ENCODE data around the gene DNMT3L.
"Not testable (repeated sequence)": the region's sequence is repeated elsewhere in the genome, so short reads cannot be mapped to it uniquely, and the experiment has no call there.

DNMT3L gene

GRCh38 chr21:44253832-44254710 lies 7.6 kb downstream of the DNMT3L start:
- TF ChIP-seq, protein P1, sequence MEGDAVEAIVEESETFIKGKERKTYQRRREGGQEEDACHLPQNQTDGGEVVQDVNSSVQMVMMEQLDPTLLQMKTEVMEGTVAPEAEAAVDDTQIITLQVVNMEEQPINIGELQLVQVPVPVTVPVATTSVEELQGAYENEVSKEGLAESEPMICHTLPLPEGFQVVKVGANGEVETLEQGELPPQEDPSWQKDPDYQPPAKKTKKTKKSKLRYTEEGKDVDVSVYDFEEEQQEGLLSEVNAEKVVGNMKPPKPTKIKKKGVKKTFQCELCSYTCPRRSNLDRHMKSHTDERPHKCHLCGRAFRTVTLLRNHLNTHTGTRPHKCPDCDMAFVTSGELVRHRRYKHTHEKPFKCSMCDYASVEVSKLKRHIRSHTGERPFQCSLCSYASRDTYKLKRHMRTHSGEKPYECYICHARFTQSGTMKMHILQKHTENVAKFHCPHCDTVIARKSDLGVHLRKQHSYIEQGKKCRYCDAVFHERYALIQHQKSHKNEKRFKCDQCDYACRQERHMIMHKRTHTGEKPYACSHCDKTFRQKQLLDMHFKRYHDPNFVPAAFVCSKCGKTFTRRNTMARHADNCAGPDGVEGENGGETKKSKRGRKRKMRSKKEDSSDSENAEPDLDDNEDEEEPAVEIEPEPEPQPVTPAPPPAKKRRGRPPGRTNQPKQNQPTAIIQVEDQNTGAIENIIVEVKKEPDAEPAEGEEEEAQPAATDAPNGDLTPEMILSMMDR (IDR thresholded peaks at IDR 0.05; ENCODE audit: control extremely low read depth, extremely low read depth, low read depth, missing control alignments): no peak
- ChIA-PET CTCF (interaction anchor here (1.7 to 1.8 kb wide), 2 partner anchors 14 to 44 kb away, joined by 6 to 7 read pairs; no protein-coding TSS in a partner anchor), POLR2A (interaction anchor here (0.5 kb wide), 1 partner anchor 10 kb away, joined by 5 read pairs; no protein-coding TSS in a partner anchor)
- DNase-seq (ENCODE audit: extremely low spot score): no peak

DNA sequence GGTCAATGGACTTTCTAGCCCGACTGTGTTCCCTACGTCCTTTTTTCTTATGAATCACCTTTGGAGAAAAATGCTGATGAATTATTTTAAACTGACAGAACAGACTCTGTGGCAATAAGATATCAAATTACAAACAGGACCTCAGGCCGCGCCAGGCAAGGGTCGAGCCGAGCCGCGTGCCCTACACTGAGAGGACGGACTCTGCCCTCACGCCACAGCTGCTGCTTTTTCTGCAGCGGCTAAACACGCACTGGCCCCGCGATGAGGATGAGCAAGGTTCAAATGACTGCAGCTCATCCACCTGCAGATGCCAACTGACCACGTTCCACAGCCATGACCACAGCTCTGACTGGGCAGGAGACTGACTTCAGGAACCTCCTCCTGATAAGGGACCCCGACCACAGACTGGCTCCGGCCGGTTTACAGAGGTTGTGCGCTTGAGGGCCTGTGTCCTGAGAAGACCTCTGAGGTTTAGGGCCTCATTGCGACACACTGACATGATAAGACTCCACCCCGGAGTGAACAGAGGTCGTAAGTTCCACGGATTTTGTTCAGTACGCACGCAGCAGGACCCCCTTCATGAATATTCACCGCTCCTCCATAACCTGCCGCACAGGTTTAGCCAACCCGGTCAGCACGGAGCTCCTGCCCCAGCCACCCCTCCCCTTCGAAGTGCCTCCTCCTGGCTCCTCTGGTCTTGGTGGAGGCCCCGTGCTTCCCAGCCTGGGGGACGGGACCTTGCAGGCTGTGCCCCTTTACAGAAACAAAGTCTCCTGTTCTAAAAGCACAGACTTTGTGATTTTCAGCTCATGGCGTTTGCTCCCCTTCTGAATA lies 12.3 kb downstream of the DNMT3L start:
- CTCF ChIA-PET; POLR2A ChIA-PET; DNase-seq (ENCODE audit: extremely low spot score): not testable (repeated sequence)

DNA sequence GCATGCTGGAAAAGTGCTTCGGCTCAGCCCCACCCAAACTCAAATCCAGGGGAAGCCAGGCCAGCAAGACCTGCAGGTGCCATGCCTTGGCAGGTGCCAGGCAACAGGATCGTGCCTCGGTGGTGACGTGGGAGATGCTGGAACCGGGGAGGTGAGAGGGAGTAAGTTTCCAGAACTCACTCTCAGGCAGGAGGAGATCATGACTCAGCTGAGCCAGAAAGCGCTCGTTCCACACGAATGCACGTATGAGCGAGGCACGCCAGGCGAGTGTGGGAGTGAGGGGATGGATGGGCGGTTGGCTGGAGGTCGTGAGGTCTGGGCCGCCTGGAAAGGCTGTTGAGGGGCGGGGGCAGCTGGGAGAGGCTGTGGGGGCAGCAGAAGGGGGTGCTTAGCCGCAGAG lies 13.8 kb downstream of the DNMT3L start:
- POLR2A ChIA-PET; DNase-seq (ENCODE audit: extremely low spot score); CTCF ChIA-PET: not testable (repeated sequence)

DNA sequence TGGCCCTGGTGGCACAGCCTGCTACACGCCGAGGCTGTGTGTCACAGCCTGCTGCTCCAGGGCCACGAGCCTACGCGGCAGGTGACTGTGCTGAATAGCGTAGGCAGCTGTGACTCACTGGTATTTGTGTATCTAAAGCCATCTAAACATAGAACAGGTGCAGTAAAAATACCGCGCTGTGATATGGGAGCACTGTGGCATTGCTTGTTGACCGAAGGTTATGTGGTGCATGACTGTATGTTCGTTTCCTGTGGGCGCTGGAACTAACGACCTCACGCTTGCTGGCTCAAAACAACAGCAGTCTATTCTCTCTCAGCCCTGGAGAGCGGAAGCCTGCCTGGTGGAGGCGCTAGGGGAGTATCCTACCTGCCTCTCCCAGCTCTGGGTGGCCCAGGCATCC lies 17.7 kb downstream of the DNMT3L start:
- POLR2A ChIA-PET; CTCF ChIA-PET; DNase-seq (ENCODE audit: extremely low spot score): not testable (repeated sequence)

- CTCF ChIA-PET; DNase-seq (ENCODE audit: extremely low spot score); POLR2A ChIA-PET: not testable (repeated sequence)
Measured at GRCh38 chr21:44241281-44241680, 20.4 kb downstream of the DNMT3L start.

- POLR2A ChIA-PET; DNase-seq (ENCODE audit: extremely low spot score); CTCF ChIA-PET: not testable (repeated sequence)
Measured at GRCh38 chr21:44240842-44241241, 20.9 kb downstream of the DNMT3L start, which contains the start of gene ICOSLG. ICOSLG (minus strand) TSS chr21:44240943; CDS start chr21:44240817, 126 bp downstream.

DNA sequence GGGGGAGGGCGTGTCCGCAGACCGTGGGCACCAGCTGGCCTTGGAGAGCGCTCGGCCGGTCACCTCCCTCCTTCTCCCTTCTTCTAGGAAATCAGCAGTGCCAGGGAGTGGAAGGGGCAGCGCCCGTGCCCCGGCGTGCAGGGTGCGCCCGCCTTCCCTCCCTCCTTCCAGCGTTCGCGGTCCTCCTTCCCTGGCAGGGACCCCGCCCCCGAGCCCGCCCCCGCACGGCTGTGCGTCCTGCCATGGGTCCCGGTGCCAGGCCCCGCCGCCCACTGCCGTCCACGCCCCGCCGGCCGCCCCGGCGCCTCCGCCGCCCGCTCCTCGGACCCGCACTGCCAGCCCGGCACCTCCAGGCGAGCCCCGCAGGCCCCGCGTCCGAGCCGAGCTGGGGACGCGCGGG lies 21.3 kb downstream of the DNMT3L start:
- CTCF ChIA-PET; POLR2A ChIA-PET; DNase-seq (ENCODE audit: extremely low spot score): not testable (repeated sequence)

DNA sequence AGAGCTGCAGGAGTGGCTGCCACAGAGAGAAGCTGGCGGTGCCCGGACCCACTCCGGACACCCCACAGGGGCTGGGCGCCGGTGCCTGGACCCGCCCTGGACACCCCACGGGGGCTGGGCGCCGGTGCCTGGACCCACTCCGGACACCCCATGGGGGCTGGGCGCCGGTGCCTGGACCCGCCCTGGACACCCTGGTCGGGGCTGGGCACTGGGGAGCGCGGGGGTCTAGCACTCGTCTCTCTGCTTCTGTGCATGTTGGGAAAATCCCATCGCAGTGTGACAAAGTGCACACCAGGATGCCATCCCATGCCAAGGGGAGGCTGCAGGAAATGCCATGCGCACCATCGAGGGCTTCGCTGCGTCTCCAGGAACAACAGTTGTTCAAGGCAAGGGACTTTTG lies 32.1 kb downstream of the DNMT3L start:
- CTCF ChIA-PET; POLR2A ChIA-PET; DNase-seq (ENCODE audit: extremely low spot score): not testable (repeated sequence)

GRCh38 chr21:44228109-44228508 lies 33.6 kb downstream of the DNMT3L start:
- POLR2A ChIA-PET; CTCF ChIA-PET; DNase-seq (ENCODE audit: extremely low spot score): not testable (repeated sequence)

DNA sequence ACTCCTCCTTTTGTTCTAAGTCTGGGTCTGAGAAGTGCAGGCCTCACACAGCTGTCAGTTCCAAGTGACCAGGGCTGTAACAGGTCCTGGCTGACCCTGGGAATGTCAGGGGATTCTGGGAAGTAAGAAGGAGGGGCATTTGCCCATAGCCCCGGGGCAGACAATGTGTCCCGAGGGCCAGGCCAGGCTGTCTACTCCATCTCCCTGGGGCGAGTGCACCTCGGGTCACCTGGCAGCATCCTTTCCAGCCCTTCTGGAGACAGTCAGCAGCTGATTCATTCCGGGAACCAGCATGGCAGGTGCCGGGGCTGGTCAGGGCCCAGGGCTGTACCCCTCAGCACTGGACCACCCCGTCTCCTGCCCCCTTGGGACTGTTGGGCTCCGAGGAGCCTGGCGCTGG lies 34.1 kb downstream of the DNMT3L start:
- POLR2A ChIA-PET; DNase-seq (ENCODE audit: extremely low spot score); CTCF ChIA-PET: not testable (repeated sequence)

- CTCF ChIA-PET; POLR2A ChIA-PET; DNase-seq (ENCODE audit: extremely low spot score): not testable (repeated sequence)
Measured at GRCh38 chr21:44225605-44226004, 36.1 kb downstream of the DNMT3L start.

DNA sequence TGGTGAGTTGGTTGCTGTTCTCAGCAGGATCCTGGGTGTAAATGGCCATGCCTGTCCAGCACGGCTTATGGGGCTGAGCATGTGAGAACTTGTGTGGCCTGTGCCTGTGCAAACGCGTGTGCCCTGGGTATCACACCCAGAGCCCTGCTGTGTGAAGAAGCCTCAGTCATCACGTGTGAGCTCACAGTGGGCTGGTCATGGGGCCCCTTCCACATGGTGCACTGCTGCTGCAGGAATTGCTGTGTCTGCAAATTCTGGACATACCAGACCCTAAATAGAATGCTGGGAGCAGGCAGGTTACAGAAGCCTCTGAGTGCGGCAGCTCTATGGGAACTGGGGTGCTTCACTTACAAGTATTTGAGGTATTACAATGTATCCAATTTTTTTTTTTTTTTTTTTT lies 38.4 kb downstream of the DNMT3L start:
- CTCF ChIA-PET; DNase-seq (ENCODE audit: extremely low spot score); POLR2A ChIA-PET: not testable (repeated sequence)

DNA sequence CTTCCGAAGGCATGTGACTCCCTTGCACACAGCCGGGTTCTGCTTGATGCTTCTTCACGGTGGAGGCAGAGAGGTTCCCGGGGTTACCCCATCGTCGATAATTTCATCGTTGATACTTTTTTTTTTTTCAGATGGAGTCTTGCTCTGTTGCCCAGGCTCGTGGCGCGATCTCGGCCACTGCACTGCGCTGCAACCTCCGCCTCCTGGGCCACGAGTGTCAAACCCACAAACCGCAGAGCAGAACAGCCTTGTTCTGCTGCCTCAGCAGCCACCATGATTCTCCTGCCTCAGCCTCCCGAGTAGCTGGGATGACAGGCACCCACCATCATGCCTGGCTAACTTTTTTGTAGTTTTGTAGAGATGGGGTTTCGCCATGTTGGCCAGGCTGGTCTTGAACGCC lies 41.0 kb downstream of the DNMT3L start:
- CTCF ChIA-PET; POLR2A ChIA-PET; DNase-seq (ENCODE audit: extremely low spot score): not testable (repeated sequence)

GRCh38 chr21:44218461-44218860 lies 43.2 kb downstream of the DNMT3L start:
- DNase-seq (ENCODE audit: extremely low spot score); POLR2A ChIA-PET; CTCF ChIA-PET: not testable (repeated sequence)

DNA sequence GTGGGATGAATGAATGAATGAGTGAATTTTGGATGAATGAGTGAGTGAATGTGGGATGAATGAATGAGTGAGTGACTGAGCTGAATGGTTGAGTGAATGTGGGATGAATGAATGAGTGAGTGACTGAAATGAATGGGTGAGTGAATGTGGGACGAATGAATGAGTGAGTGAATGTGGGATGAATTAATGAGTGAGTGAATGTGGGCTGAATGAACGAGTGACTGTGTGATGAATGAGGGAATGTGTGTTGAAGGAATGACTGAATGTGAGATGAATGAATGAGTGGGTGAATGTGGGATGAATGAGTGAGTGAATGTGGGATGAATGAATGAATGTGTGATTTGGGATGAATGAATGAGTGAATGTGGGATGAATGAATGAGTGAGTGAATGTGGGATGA lies 49.7 kb downstream of the DNMT3L start:
- POLR2A ChIA-PET; DNase-seq (ENCODE audit: extremely low spot score); CTCF ChIA-PET: not testable (repeated sequence)

DNA sequence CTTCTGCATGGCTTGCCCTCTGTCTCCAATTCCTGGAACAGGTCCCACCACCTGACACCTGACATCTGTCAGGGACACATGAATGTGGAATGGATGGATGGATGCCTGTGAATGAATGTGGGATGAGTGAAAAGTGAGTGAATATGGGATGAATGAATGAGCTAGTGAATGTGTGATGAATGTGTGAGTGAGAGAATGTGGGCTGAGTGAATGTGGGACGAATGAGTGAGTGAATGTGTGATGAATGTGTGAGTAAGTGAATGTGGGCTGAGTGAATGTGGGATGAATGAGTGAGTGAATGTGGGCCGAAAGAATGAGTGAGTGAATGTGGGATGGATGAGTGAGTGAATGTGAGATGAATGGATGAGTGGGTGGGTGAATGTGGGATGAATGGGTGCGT lies 50.1 kb downstream of the DNMT3L start:
- CTCF ChIA-PET; DNase-seq (ENCODE audit: extremely low spot score); POLR2A ChIA-PET: not testable (repeated sequence)

- DNase-seq (ENCODE audit: extremely low spot score); CTCF ChIA-PET; POLR2A ChIA-PET: not testable (repeated sequence)
Measured at GRCh38 chr21:44207860-44208646, 53.6 kb downstream of the DNMT3L start.

Measured in GM10248 (cell line).